Endothelial cell (in vitro differentiated cells): ENCODE results near the gene PCSK6. TPM values are rescaled to one million over a fixed set of nuclear protein-coding genes. Genes with fewer than 3 reads are reported as not detected.

Experiments used
- DNase-seq: peaks from one replicate; pipeline ENCODE4 v3.0.0; 2021; ENCODE audit warnings: low spot score
- H3K27ac Mint-ChIP-seq: one replicate; pipeline ENCODE4 v1.8.0; 2021; ENCODE audit warnings: mixed read lengths, inconsistent platforms; ENCODE audit not compliant: unreplicated experiment
- H3K27me3 Mint-ChIP-seq: one replicate; pipeline ENCODE4 v1.8.0; 2021; ENCODE audit warnings: mild to moderate bottlenecking, moderate library complexity, mixed read lengths, inconsistent platforms; ENCODE audit not compliant: unreplicated experiment
- H3K36me3 Mint-ChIP-seq: one replicate; pipeline ENCODE4 v1.8.0; 2021; ENCODE audit warnings: mild to moderate bottlenecking, low read depth, mixed read lengths, inconsistent platforms; ENCODE audit not compliant: unreplicated experiment
- H3K4me1 Mint-ChIP-seq: one replicate; pipeline ENCODE4 v1.8.0; 2021; ENCODE audit warnings: mild to moderate bottlenecking, mixed read lengths, inconsistent platforms; ENCODE audit not compliant: unreplicated experiment
- H3K4me3 Mint-ChIP-seq: one replicate; pipeline ENCODE4 v1.8.0; 2021; ENCODE audit warnings: mild to moderate bottlenecking, mixed read lengths, inconsistent platforms; ENCODE audit not compliant: unreplicated experiment
- H3K9me3 Mint-ChIP-seq: one replicate; pipeline ENCODE4 v1.8.0; 2021; ENCODE audit warnings: mixed read lengths, inconsistent platforms; ENCODE audit not compliant: unreplicated experiment
- total RNA-seq: library from RNA; stranded (reverse); fragmentation: NEBNext Ultra II Directional; extraction: Animal tissue kit (Norgen Biotek cat#: 25700); gene quantifications from one replicate; pipeline ENCODE4 v1.2.1, GENCODE V29; 2021; ENCODE audit not compliant: unreplicated experiment
- TF ChIP-seq, protein P1 (sequence below): fragments of 200-600 bp; sonication (generic); IDR thresholded peaks from one replicate; pipeline ENCODE4 v1.5.0; 2021; ENCODE audit warnings: antibody characterized with exemption; ENCODE audit not compliant: unreplicated experiment

PCSK6 gene
- total RNA-seq, 1 donor from 2014 or later: 0.13 TPM

GRCh38 chr15:101536875-101537405 is 47.4 kb upstream of the PCSK6 start:
- Mint-ChIP-seq H3K27ac (no peak overlapping the region), H3K4me1 (peaks cover 19% of the 10 kb centered on the region), H3K4me3 (no peak overlapping the region), H3K9me3 (no peaks in the 10 kb centered on the region), H3K36me3 (no peaks in the 10 kb centered on the region), H3K27me3 (peaks cover 16% of the 10 kb centered on the region)
- TF ChIP-seq, protein P1, sequence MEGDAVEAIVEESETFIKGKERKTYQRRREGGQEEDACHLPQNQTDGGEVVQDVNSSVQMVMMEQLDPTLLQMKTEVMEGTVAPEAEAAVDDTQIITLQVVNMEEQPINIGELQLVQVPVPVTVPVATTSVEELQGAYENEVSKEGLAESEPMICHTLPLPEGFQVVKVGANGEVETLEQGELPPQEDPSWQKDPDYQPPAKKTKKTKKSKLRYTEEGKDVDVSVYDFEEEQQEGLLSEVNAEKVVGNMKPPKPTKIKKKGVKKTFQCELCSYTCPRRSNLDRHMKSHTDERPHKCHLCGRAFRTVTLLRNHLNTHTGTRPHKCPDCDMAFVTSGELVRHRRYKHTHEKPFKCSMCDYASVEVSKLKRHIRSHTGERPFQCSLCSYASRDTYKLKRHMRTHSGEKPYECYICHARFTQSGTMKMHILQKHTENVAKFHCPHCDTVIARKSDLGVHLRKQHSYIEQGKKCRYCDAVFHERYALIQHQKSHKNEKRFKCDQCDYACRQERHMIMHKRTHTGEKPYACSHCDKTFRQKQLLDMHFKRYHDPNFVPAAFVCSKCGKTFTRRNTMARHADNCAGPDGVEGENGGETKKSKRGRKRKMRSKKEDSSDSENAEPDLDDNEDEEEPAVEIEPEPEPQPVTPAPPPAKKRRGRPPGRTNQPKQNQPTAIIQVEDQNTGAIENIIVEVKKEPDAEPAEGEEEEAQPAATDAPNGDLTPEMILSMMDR: no peak
- DNase-seq: no peak

- TF ChIP-seq, protein P1: no peak
- H3K9me3 Mint-ChIP-seq: no peaks in the 10 kb centered on the region
- no peaks in the 10 kb centered on the region for H3K36me3 Mint-ChIP-seq
- H3K4me3 Mint-ChIP-seq: no peak overlapping the region
- peaks cover 19% of the 10 kb centered on the region for H3K4me1 Mint-ChIP-seq
- no peak for DNase-seq
- peaks cover 16% of the 10 kb centered on the region for H3K27me3 Mint-ChIP-seq
- H3K27ac Mint-ChIP-seq: no peak overlapping the region
Measured at GRCh38 chr15:101536166-101536874, 46.8 kb upstream of the PCSK6 start.

- H3K36me3 Mint-ChIP-seq: no peaks in the 10 kb centered on the region
- TF ChIP-seq, protein P1: no peak
- no peak overlapping the region for H3K4me3 Mint-ChIP-seq
- peaks cover 15% of the 10 kb centered on the region for H3K27me3 Mint-ChIP-seq
- no peak overlapping the region for H3K27ac Mint-ChIP-seq
- no peaks in the 10 kb centered on the region for H3K9me3 Mint-ChIP-seq
- peaks cover 19% of the 10 kb centered on the region for H3K4me1 Mint-ChIP-seq
- DNase-seq: no peak
Measured at GRCh38 chr15:101535170-101535902, 45.8 kb upstream of the PCSK6 start.

- TF ChIP-seq, protein P1: no peak
- no peaks in the 10 kb centered on the region for H3K36me3 Mint-ChIP-seq
- DNase-seq: no peak
- peaks cover 15% of the 10 kb centered on the region for H3K27me3 Mint-ChIP-seq
- no peaks in the 10 kb centered on the region for H3K9me3 Mint-ChIP-seq
- H3K4me1 Mint-ChIP-seq: peaks cover 19% of the 10 kb centered on the region
- H3K4me3 Mint-ChIP-seq: no peak overlapping the region
- H3K27ac Mint-ChIP-seq: no peak overlapping the region
Measured at GRCh38 chr15:101534376-101534970, 45.0 kb upstream of the PCSK6 start.
